WERI-Rb-1 (cell line): Measurements from ENCODE around the gene PBXIP1.

Experiments used
- DNase-seq: peaks from one replicate; pipeline ENCODE4 v3.0.0-alpha.2; 2020
- H3K27ac ChIP-seq: fragments of 250-450 bp; sonication (Bioruptor Pico); 2 replicates; pipeline ENCODE4 v1.5.1; 2020; ENCODE audit warnings: mild to moderate bottlenecking, moderate library complexity
- H3K27me3 ChIP-seq: fragments of 250-450 bp; sonication (Bioruptor Pico); 2 replicates; pipeline ENCODE4 v1.5.1; 2021; ENCODE audit warnings: mild to moderate bottlenecking, low read depth, moderate library complexity; ENCODE audit not compliant: insufficient read depth, severe bottlenecking
- H3K36me3 ChIP-seq: fragments of 250-450 bp; sonication (Bioruptor Pico); 2 replicates; pipeline ENCODE4 v1.5.1; 2020; ENCODE audit warnings: mild to moderate bottlenecking, moderate library complexity
- H3K4me3 ChIP-seq: 2 replicates; pipeline ENCODE4 v1.5.1; 2011; ENCODE audit warnings: low read depth, mild to moderate bottlenecking, control low read depth, low read length
- H3K9me3 ChIP-seq: fragments of 250-450 bp; sonication (Bioruptor Pico); 2 replicates; pipeline ENCODE4 v1.5.1; 2021; ENCODE audit warnings: mild to moderate bottlenecking, moderate library complexity; ENCODE audit not compliant: severe bottlenecking
- CTCF ChIP-seq: IDR thresholded peaks from 2 replicates; pipeline ENCODE4 v1.5.1; 2011; ENCODE audit warnings: low read depth, mild to moderate bottlenecking, control low read depth, inconsistent platforms, low read length

Gene PBXIP1

GRCh38 chr1:154906621-154907081 is 49.2 kb downstream of the PBXIP1 start:
- peak; percentile 65 for TF ChIP-seq CTCF
- Histone ChIP-seq H3K36me3 (no peaks in the 10 kb centered on the region), H3K9me3 (peaks cover 24% of the 10 kb centered on the region), H3K27ac (no peak overlapping the region), H3K4me3 (no peak overlapping the region), H3K27me3 (no peaks in the 10 kb centered on the region)
- no peak for DNase-seq

GRCh38 chr1:154902938-154903566 is 52.8 kb downstream of the PBXIP1 start:
- Histone ChIP-seq H3K36me3 (no peaks in the 10 kb centered on the region), H3K9me3 (peaks cover 12% of the 10 kb centered on the region), H3K4me3 (no peak overlapping the region), H3K27me3 (no peaks in the 10 kb centered on the region), H3K27ac (no peak overlapping the region)
- no peak for TF ChIP-seq CTCF
- DNase-seq, result no peak

DNA sequence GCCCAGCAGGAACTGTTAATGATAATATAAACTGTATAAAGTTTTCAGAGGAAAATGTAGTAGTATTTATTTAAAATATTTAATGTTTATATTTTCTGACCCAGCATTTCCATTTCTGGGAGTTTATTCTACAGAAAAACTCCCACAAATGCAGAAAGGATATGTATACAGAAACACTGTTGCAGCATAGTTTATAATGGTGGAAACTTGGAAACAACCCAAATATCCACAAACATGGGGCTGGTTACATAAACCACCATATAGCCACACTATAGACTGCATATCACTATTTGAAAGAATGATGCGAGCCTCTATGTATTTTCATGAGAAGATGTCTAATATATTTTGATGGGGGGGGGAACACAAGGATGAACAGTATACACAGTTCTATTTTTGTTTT is 54.3 kb downstream of the PBXIP1 start:
- H3K4me3 ChIP-seq, result no peak overlapping the region
- TF ChIP-seq CTCF, result no peak
- no peaks in the 10 kb centered on the region for H3K27me3 ChIP-seq
- no peaks in the 10 kb centered on the region for H3K36me3 ChIP-seq
- H3K27ac ChIP-seq, result no peak overlapping the region
- no peaks in the 10 kb centered on the region for H3K9me3 ChIP-seq
- DNase-seq, result no peak

DNA sequence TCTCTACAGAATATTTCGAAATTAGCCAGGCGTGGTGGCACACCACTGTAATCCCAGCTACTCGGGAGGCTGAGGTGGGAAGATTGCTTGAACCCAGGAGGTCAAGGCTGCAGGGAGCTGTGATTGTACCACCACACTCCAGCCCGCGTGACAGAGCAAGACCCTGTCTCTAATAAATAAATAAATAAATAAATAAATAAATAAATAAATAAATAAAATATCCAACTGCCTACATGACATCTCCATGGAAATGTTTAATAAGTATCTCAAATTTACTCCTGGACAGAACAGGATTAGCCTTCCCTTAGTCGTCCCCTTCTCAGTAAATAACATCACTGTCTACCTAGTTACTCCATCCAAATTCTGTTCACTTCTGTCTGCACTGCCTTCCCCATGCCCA is 56.9 kb downstream of the PBXIP1 start:
- Histone ChIP-seq H3K36me3 (no peaks in the 10 kb centered on the region), H3K27me3 (no peaks in the 10 kb centered on the region), H3K9me3 (no peaks in the 10 kb centered on the region), H3K27ac (no peak overlapping the region), H3K4me3 (no peak overlapping the region)
- no peak for TF ChIP-seq CTCF
- DNase-seq, result no peak

DNA sequence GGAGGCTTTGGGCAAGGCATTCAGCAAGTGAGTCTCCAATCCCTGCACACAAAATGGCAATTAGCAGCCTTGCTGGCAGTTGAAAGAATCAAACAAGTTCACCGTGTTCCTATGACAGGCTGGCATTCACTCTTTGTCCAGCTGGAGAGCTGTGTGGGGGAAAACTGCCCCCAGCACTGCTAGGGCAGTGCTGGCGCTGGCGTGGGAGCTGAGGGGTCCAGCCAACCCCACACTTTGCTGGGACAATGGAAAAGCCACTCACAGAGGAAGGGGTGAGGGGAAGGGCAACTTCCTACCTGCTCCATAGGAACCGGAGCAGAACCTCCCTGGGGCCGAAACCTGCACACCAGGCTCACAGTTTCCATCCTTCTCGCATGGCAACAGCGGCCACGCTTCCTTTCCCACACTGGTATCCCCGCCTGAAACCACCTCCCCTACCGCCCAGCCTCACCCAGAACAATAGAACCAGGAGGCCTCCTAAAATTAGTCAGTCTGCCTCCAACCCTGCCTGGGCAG is 59.1 kb downstream of the PBXIP1 start:
- H3K4me3 ChIP-seq, result no peak overlapping the region
- no peak overlapping the region for H3K27ac ChIP-seq
- DNase-seq, result no peak
- peaks cover 4% of the 10 kb centered on the region for H3K9me3 ChIP-seq
- TF ChIP-seq CTCF, result no peak
- H3K36me3 ChIP-seq, result no peaks in the 10 kb centered on the region
- peaks cover 2% of the 10 kb centered on the region for H3K27me3 ChIP-seq

DNA sequence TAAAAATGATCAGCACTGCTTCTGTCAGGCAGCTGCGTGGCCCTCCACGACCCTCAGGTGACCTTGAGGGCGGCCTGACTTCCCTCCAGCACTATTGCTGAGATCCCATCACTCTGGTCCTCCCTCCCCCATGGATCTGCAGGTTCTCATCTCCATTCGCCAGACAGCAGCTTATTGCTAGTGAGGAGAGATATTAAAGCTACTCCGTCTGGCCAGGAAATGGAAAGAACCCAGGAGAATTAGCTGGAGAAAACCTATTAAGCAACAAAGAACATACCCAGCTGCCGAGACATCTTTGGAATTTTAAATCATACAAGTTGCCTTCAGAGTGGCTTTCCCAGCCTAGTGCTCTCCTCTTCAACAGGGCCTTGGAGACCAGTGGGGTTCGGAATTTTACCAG is 60.1 kb downstream of the PBXIP1 start:
- TF ChIP-seq CTCF, result no peak
- Histone ChIP-seq H3K36me3 (no peaks in the 10 kb centered on the region), H3K9me3 (peaks cover 4% of the 10 kb centered on the region), H3K27ac (no peak overlapping the region), H3K27me3 (peaks cover 2% of the 10 kb centered on the region), H3K4me3 (no peak overlapping the region)
- peak; percentile 54 for DNase-seq
